Trophoblast cell (in vitro differentiated cells and primary cell): ENCODE measurements around the gene GYG2.

Source experiments
- DNase-seq, 2 donors: peaks; one replicate each; pipeline ENCODE4 v3.0.0-alpha.2; 2016
- H2AFZ ChIP-seq: 2 replicates; pipeline ENCODE4 v1.6.1; 2013; ENCODE audit warnings: low read length, moderate library complexity, mild to moderate bottlenecking; ENCODE audit not compliant: insufficient read depth, poor library complexity
- H2AK5ac ChIP-seq: 2 replicates; pipeline ENCODE4 v1.6.1; 2013; ENCODE audit warnings: mild to moderate bottlenecking, low read length
- H2BK120ac ChIP-seq: 2 replicates; pipeline ENCODE4 v1.6.1; 2013; ENCODE audit warnings: low read length, mild to moderate bottlenecking, moderate library complexity; ENCODE audit not compliant: insufficient read depth, poor library complexity
- H2BK12ac ChIP-seq: 2 replicates; pipeline ENCODE4 v1.6.1; 2013; ENCODE audit warnings: mild to moderate bottlenecking, low read length, moderate library complexity
- H2BK5ac ChIP-seq: 2 replicates; pipeline ENCODE4 v1.6.1; 2013; ENCODE audit warnings: low read length, low read depth, moderate library complexity, mild to moderate bottlenecking; ENCODE audit not compliant: poor library complexity
- H3K14ac ChIP-seq: 2 replicates; pipeline ENCODE4 v1.6.1; 2013; ENCODE audit warnings: mild to moderate bottlenecking, low read length
- H3K18ac ChIP-seq: 2 replicates; pipeline ENCODE4 v1.6.1; 2013; ENCODE audit warnings: mild to moderate bottlenecking, low read length
- H3K23ac ChIP-seq: 2 replicates; pipeline ENCODE4 v1.6.1; 2013; ENCODE audit warnings: low read length
- H3K27ac ChIP-seq: 2 replicates; pipeline ENCODE4 v1.5.1; 2013; ENCODE audit warnings: low read depth, mild to moderate bottlenecking, inconsistent platforms, low read length, moderate library complexity
- H3K27me3 ChIP-seq: 2 replicates; pipeline ENCODE4 v1.6.1; 2013; ENCODE audit warnings: inconsistent platforms, mild to moderate bottlenecking, low read length, moderate library complexity; ENCODE audit not compliant: insufficient read depth
- H3K36me3 ChIP-seq, 2 experiments: 1 replicate in 1 of 2; 2 replicates in 1 of 2; pipeline ENCODE4 v1.6.1; 2013; ENCODE audit warnings: low read length in 2 of 2, mild to moderate bottlenecking in 2 of 2, moderate library complexity in 1 of 2; ENCODE audit not compliant: insufficient read depth in 2 of 2, control insufficient read depth in 1 of 2
- H3K4ac ChIP-seq: 2 replicates; pipeline ENCODE4 v1.6.1; 2013; ENCODE audit warnings: low read depth, mild to moderate bottlenecking, low read length, moderate library complexity
- H3K4me1 ChIP-seq, 2 experiments: 1 replicate in 1 of 2; 2 replicates in 1 of 2; pipeline ENCODE4 v1.6.1; 2013; ENCODE audit warnings: low read length in 2 of 2, mild to moderate bottlenecking in 2 of 2, moderate library complexity in 1 of 2; ENCODE audit not compliant: insufficient read depth in 2 of 2, control insufficient read depth in 1 of 2
- H3K4me2 ChIP-seq: 2 replicates; pipeline ENCODE4 v1.6.1; 2013; ENCODE audit warnings: inconsistent platforms, mild to moderate bottlenecking, low read length, moderate library complexity
- H3K4me3 ChIP-seq: 2 replicates; pipeline ENCODE4 v1.5.1; 2013; ENCODE audit warnings: mild to moderate bottlenecking, low read depth, low read length, inconsistent platforms
- H3K79me1 ChIP-seq: one replicate; pipeline ENCODE4 v1.6.1; 2013; ENCODE audit warnings: low read length
- H3K79me2 ChIP-seq: 2 replicates; pipeline ENCODE4 v1.6.1; 2013; ENCODE audit warnings: low read length, mild to moderate bottlenecking; ENCODE audit not compliant: control insufficient read depth, insufficient read depth, poor library complexity
- H3K9ac ChIP-seq: 2 replicates; pipeline ENCODE4 v1.6.1; 2013; ENCODE audit warnings: mild to moderate bottlenecking, low read length
- H3K9me3 ChIP-seq: 2 replicates; pipeline ENCODE4 v1.6.1; 2013; ENCODE audit warnings: low read depth, mild to moderate bottlenecking, control low read depth, inconsistent platforms, low read length; ENCODE audit not compliant: insufficient read depth
- H4K12ac ChIP-seq: 2 replicates; pipeline ENCODE4 v1.6.1; 2013; ENCODE audit warnings: low read depth, mild to moderate bottlenecking, low read length, moderate library complexity
- H4K8ac ChIP-seq: 2 replicates; pipeline ENCODE4 v1.6.1; 2013; ENCODE audit warnings: low read depth, mild to moderate bottlenecking, low read length, moderate library complexity
- H4K91ac ChIP-seq: one replicate; pipeline ENCODE4 v1.6.1; 2013; ENCODE audit warnings: low read depth, mild to moderate bottlenecking, low read length, moderate library complexity
- WGBS: extraction: QIAGEN DNeasy Blood & Tissue Kit; methylation state at CpG from one replicate; pipeline ENCODE4 v1.1.7; 2013; ENCODE audit warnings: missing lambda C conversion rate; ENCODE audit not compliant: insufficient read length, insufficient coverage; ENCODE audit errors: extremely low coverage; 5-methylcytosine and 5-hydroxymethylcytosine counted together

GYG2 gene

DNA sequence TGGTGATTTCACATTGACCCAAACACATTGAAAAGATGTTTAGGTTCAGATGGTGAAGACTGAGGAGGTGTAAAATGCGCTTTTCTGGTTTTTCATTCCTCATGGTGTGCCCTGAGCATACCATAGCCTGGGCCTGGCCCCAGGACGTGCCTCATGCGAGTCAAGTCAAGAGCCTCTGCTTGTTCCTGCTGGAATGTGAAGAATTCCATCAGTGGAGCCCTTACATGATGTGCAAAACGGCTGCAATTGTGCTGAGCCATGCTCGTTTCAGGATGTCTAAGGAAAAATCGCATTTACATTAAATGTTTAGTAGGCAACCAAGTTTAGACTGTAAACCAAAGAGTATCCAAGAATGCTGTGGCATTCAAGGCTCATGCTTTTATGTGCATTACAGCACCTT is 34.9 kb downstream of the GYG2 start:
- Histone ChIP-seq H3K9me3 (no peaks in the 10 kb centered on the region), H2AK5ac (no peak overlapping the region), H3K27ac (peak overlapping the region; percentile 62), H3K4ac (no peak overlapping the region), H3K4me3 (no peak overlapping the region), H3K4me1 (peaks cover 5 to 8% of the 10 kb centered on the region in 2 experiments), H3K9ac (no peak overlapping the region), H3K36me3 (peaks cover 18 to 23% of the 10 kb centered on the region in 2 experiments), H3K18ac (no peak overlapping the region), H4K91ac (no peak overlapping the region), H3K14ac (no peak overlapping the region), H3K23ac (no peak overlapping the region), H2BK12ac (no peak overlapping the region), H3K79me1 (no peaks in the 10 kb centered on the region), H2BK5ac (no peak overlapping the region), H4K8ac (no peak overlapping the region), H4K12ac (no peak overlapping the region), H2AFZ (no peak overlapping the region), H3K4me2 (no peak overlapping the region), H2BK120ac (no peak overlapping the region), H3K79me2 (no peaks in the 10 kb centered on the region), H3K27me3 (no peaks in the 10 kb centered on the region)
- no CpG with 5 or more reads among the region's 6 CpGs for WGBS
- DNase-seq = peak; percentile 8 to 60

DNA sequence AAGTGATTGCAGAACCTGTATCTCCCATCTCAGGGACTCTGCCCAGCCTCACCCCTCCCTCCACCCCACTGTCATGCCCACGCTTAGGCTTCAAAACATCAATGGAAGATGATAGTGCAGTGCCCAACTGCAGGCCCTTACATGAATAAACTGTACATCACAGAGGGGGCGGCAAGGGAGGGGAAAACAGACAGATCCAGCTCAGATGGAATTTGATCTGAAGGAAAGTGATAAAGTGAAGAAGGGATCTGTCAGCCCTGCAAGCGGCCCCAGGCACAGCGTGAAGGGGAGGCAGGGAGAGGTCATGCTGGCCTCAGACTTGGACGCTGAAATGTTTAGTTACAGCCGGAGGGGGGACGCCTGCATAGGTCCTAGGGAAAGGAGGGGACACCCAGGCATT is 38.5 kb downstream of the GYG2 start:
- Histone ChIP-seq H3K79me2 (no peaks in the 10 kb centered on the region), H2AK5ac (no peak overlapping the region), H4K91ac (no peak overlapping the region), H4K8ac (no peak overlapping the region), H3K9me3 (no peaks in the 10 kb centered on the region), H2BK120ac (no peak overlapping the region), H3K4me1 (peaks cover 5 to 8% of the 10 kb centered on the region in 2 experiments), H3K36me3 (peaks cover 5 to 12% of the 10 kb centered on the region in 2 experiments), H3K4me2 (no peak overlapping the region), H3K18ac (no peak overlapping the region), H3K27me3 (no peaks in the 10 kb centered on the region), H3K79me1 (no peaks in the 10 kb centered on the region), H4K12ac (no peak overlapping the region), H2BK12ac (no peak overlapping the region), H3K4ac (no peak overlapping the region), H3K23ac (no peak overlapping the region), H3K27ac (no peak overlapping the region), H3K4me3 (no peak overlapping the region), H2AFZ (no peak overlapping the region), H3K14ac (no peak overlapping the region), H2BK5ac (no peak overlapping the region), H3K9ac (no peak overlapping the region)
- no peak for DNase-seq
- no CpG with 5 or more reads among the region's 7 CpGs for WGBS

DNA sequence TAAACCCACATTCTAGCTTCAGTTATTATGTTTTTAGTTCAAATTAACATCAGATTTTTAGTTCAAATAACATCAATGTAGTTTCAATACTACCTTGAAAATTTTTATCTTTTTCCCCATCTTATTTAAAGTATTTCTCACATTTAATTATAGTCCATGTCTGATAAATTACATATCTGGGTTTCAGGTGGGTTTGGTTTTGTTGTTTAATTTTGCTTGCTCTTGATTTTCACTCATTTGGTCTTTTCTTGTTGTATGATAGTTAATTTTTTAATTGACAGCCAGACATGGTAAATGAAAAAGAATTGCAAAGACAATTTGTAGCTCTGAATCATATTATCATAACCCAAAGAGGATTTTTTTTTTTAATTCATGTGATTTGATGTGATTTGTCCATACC is 41.9 kb downstream of the GYG2 start:
- no peaks in the 10 kb centered on the region for H3K79me2 ChIP-seq
- H3K27ac ChIP-seq = no peak overlapping the region
- peaks cover 0 to 3% of the 10 kb centered on the region in 2 experiments for H3K4me1 ChIP-seq
- H2AFZ ChIP-seq = no peak overlapping the region
- H4K12ac ChIP-seq = no peak overlapping the region
- DNase-seq = no peak
- no peak overlapping the region for H3K4ac ChIP-seq
- no peak overlapping the region for H3K14ac ChIP-seq
- no peak overlapping the region for H3K23ac ChIP-seq
- no peaks in the 10 kb centered on the region for H3K27me3 ChIP-seq
- peaks cover 3 to 4% of the 10 kb centered on the region in 2 experiments for H3K36me3 ChIP-seq
- H3K4me3 ChIP-seq = no peak overlapping the region
- no peak overlapping the region for H2BK12ac ChIP-seq
- H3K9me3 ChIP-seq = no peaks in the 10 kb centered on the region
- no peaks in the 10 kb centered on the region for H3K79me1 ChIP-seq
- no peak overlapping the region for H3K18ac ChIP-seq
- H2BK5ac ChIP-seq = no peak overlapping the region
- no peak overlapping the region for H2BK120ac ChIP-seq
- H3K4me2 ChIP-seq = no peak overlapping the region
- no peak overlapping the region for H4K8ac ChIP-seq
- no peak overlapping the region for H2AK5ac ChIP-seq
- no peak overlapping the region for H4K91ac ChIP-seq
- H3K9ac ChIP-seq = no peak overlapping the region

DNA sequence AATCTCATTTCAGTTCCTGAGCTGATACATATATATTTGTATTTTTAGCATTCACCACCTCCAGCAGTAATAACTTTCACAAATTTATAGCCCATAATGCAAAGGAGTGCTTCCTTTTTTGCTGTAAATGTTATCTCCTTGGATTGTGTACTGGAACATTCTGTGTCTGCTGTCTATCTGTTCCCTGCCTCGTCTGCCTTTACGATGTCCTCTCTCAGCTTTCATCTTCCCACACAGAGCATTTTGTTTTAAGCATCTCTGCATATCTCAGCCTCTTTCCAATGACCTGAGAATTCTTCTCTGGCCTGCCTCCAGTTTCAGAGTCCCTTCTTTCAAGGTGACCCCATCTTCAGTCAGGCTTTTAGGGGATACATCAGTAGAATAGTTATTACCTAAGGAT is 43.1 kb downstream of the GYG2 start:
- Histone ChIP-seq H3K27ac (no peak overlapping the region), H2AFZ (no peak overlapping the region), H3K23ac (no peak overlapping the region), H4K91ac (no peak overlapping the region), H2BK120ac (no peak overlapping the region), H3K79me2 (no peaks in the 10 kb centered on the region), H2BK5ac (no peak overlapping the region), H3K14ac (no peak overlapping the region), H3K4me3 (no peak overlapping the region), H2BK12ac (no peak overlapping the region), H3K4ac (no peak overlapping the region), H3K79me1 (no peaks in the 10 kb centered on the region), H3K18ac (no peak overlapping the region), H4K8ac (no peak overlapping the region), H3K9ac (no peak overlapping the region), H3K27me3 (no peaks in the 10 kb centered on the region), H2AK5ac (no peak overlapping the region), H3K4me2 (no peak overlapping the region), H3K36me3 (peaks cover 3% of the 10 kb centered on the region in 2 experiments), H3K9me3 (no peaks in the 10 kb centered on the region), H3K4me1 (peaks cover 0 to 2% of the 10 kb centered on the region in 2 experiments), H4K12ac (no peak overlapping the region)
- DNase-seq = no peak
- no CpG with 5 or more reads among the region's 2 CpGs for WGBS
